Measurements from ENCODE around the gene KLHL29. TPM values are rescaled to one million over a fixed set of nuclear protein-coding genes. Genes with fewer than 3 reads are reported as not detected.

The KLHL29 gene
- total and polyA plus RNA-seq, 2 experiments from 2014 or later, result 3.8 to 9.9 TPM

- no peaks in the 10 kb centered on the region for H3K4me1 ChIP-seq (ENCODE audit: insufficient read depth)
- no peak overlapping the region for H3K4me3 ChIP-seq
- H3K9me3 ChIP-seq (ENCODE audit: low read depth), result no peaks in the 10 kb centered on the region
- no peak for DNase-seq (ENCODE audit: low spot score)
- no peaks in the 10 kb centered on the region for H4K20me1 ChIP-seq (ENCODE audit: insufficient read depth, poor library complexity, severe bottlenecking)
- H3K4me2 ChIP-seq, result no peak overlapping the region
- H3K27ac ChIP-seq, result no peak overlapping the region
- no peaks in the 10 kb centered on the region for H3K36me3 ChIP-seq (replicated peaks; ENCODE audit: insufficient read depth, low read depth)
- no peaks in the 10 kb centered on the region for H3K27me3 ChIP-seq
- no peaks in the 10 kb centered on the region for H3K79me2 ChIP-seq
- 95% methylated on average over 11 of the region's 11 CpGs for WGBS (ENCODE audit: low lambda C conversion rate, missing lambda C conversion rate)
- TF ChIP-seq CTCF (IDR thresholded peaks at IDR 0.05; ENCODE audit: poor library complexity) (no peak), EZH2phosphoT487 (IDR thresholded peaks at IDR 0.05; ENCODE audit: low read depth, severe bottlenecking, unreplicated experiment) (no peak), EZH2 (IDR thresholded peaks at IDR 0.05; ENCODE audit: borderline replicate concordance) (no peak)
- H3K9me2 ChIP-seq (replicated peaks; ENCODE audit: insufficient read depth), result no peaks in the 10 kb centered on the region
- no peak overlapping the region for H2AFZ ChIP-seq
Observed at GRCh38 chr2:23670245-23670592, 285.2 kb downstream of the KLHL29 start.

GRCh38 chr2:23673082-23673481, 288.1 kb downstream of the KLHL29 start:
- TF ChIP-seq CTCF (IDR thresholded peaks at IDR 0.05; ENCODE audit: poor library complexity) (no peak), EZH2phosphoT487 (IDR thresholded peaks at IDR 0.05; ENCODE audit: low read depth, severe bottlenecking, unreplicated experiment) (no peak), EZH2 (IDR thresholded peaks at IDR 0.05; ENCODE audit: borderline replicate concordance) (no peak)
- no peaks in the 10 kb centered on the region for H4K20me1 ChIP-seq (ENCODE audit: insufficient read depth, poor library complexity, severe bottlenecking)
- no peaks in the 10 kb centered on the region for H3K9me3 ChIP-seq (ENCODE audit: low read depth)
- 89% methylated on average over 6 of the region's 6 CpGs for WGBS (ENCODE audit: low lambda C conversion rate, missing lambda C conversion rate)
- no peaks in the 10 kb centered on the region for H3K4me1 ChIP-seq (ENCODE audit: insufficient read depth)
- H3K4me2 ChIP-seq, result no peak overlapping the region
- no peak for DNase-seq (ENCODE audit: low spot score)
- H2AFZ ChIP-seq, result no peak overlapping the region
- H3K36me3 ChIP-seq (replicated peaks; ENCODE audit: insufficient read depth, low read depth), result no peaks in the 10 kb centered on the region
- H3K9me2 ChIP-seq (replicated peaks; ENCODE audit: insufficient read depth), result no peaks in the 10 kb centered on the region
- H3K27ac ChIP-seq, result no peak overlapping the region
- H3K79me2 ChIP-seq, result no peaks in the 10 kb centered on the region
- no peak overlapping the region for H3K4me3 ChIP-seq
- no peaks in the 10 kb centered on the region for H3K27me3 ChIP-seq

- no peak overlapping the region for H2AFZ ChIP-seq
- H3K27me3 ChIP-seq, result no peaks in the 10 kb centered on the region
- no peaks in the 10 kb centered on the region for H3K9me2 ChIP-seq (replicated peaks; ENCODE audit: insufficient read depth)
- H3K4me1 ChIP-seq (ENCODE audit: insufficient read depth), result no peaks in the 10 kb centered on the region
- H4K20me1 ChIP-seq (ENCODE audit: insufficient read depth, poor library complexity, severe bottlenecking), result no peaks in the 10 kb centered on the region
- DNase-seq (ENCODE audit: low spot score), result peak; percentile 42
- no peak overlapping the region for H3K27ac ChIP-seq
- WGBS (ENCODE audit: low lambda C conversion rate, missing lambda C conversion rate), result 72% methylated on average over 12 of the region's 12 CpGs
- no peak overlapping the region for H3K4me3 ChIP-seq
- H3K36me3 ChIP-seq (replicated peaks; ENCODE audit: insufficient read depth, low read depth), result no peaks in the 10 kb centered on the region
- TF ChIP-seq EZH2phosphoT487 (IDR thresholded peaks at IDR 0.05; ENCODE audit: low read depth, severe bottlenecking, unreplicated experiment), result no peak
- no peak for TF ChIP-seq CTCF (IDR thresholded peaks at IDR 0.05; ENCODE audit: poor library complexity)
- no peak for TF ChIP-seq EZH2 (IDR thresholded peaks at IDR 0.05; ENCODE audit: borderline replicate concordance)
- H3K4me2 ChIP-seq, result no peak overlapping the region
- H3K9me3 ChIP-seq (ENCODE audit: low read depth), result no peaks in the 10 kb centered on the region
- H3K79me2 ChIP-seq, result no peaks in the 10 kb centered on the region
Observed at GRCh38 chr2:23673830-23674679, 289.1 kb downstream of the KLHL29 start.

Data from hepatocyte (in vitro differentiated cells).